H1 (cell line): ENCODE results near the gene PDIA5. TPM values are rescaled to one million over a fixed set of nuclear protein-coding genes. Genes with fewer than 3 reads are reported as not detected.

Experiments
- ASH2L ChIP-seq: fragments of 200-600, 300-600 bp; sonication (generic); IDR thresholded peaks from one replicate; pipeline ENCODE4 v1.7.1; 2017; ENCODE audit warnings: low read length
- ATF2 ChIP-seq: IDR thresholded peaks from 2 replicates; pipeline ENCODE4 v1.6.1; 2012; ENCODE audit warnings: low read length, inconsistent platforms
- EP300 ChIP-seq, 2 experiments: IDR thresholded peaks; 1 replicate in 1 of 2; 2 replicates in 1 of 2; pipeline ENCODE4 v1.6.1; 2011 to 2012; ENCODE audit warnings: low read depth in 2 of 2, low read length in 2 of 2, mild to moderate bottlenecking in 2 of 2, borderline replicate concordance in 1 of 2, inconsistent platforms in 1 of 2, moderate library complexity in 1 of 2
- EZH2 ChIP-seq: fragments of 200-600 bp; sonication (generic); IDR thresholded peaks from 2 replicates; pipeline ENCODE4 v1.7.1; 2012; ENCODE audit warnings: low read depth, mild to moderate bottlenecking, moderate library complexity, low read length, inconsistent platforms; ENCODE audit not compliant: severe bottlenecking
- HDAC6 ChIP-seq: IDR thresholded peaks from one replicate; pipeline ENCODE4 v1.7.1; 2012; ENCODE audit warnings: low read depth, mild to moderate bottlenecking, inconsistent platforms, low read length, moderate library complexity
- POLR2A ChIP-seq, 2 experiments: IDR thresholded peaks; 1 replicate in 1 of 2; 2 replicates in 1 of 2; pipeline ENCODE4 v1.6.1; 2011; ENCODE audit warnings: low read depth in 2 of 2, low read length in 2 of 2, mild to moderate bottlenecking in 2 of 2; ENCODE audit errors: control extremely low read depth in 1 of 2
- TCF12 ChIP-seq: IDR thresholded peaks from 2 replicates; pipeline ENCODE4 v1.6.1; 2011; ENCODE audit warnings: low read depth, mild to moderate bottlenecking, low read length
- polyA plus RNA-seq, 7 experiments: library from polyadenylated mRNA; depleted of rRNA in 3 of 7; stranded (reverse) in 5 of 7; unstranded in 2 of 7; fragments of >200 nt in 5 of 7; fragments of 200-250 nt in 2 of 7; gene quantifications; 1 replicate in 5 of 7; 2 replicates in 1 of 7; 4 replicates in 1 of 7; pipeline versions ENCODE4 v1.2.1 to v1.2.3, GENCODE V29; 2011 to 2013; ENCODE audit warnings: missing spikeins in 2 of 7, mixed read lengths in 2 of 7
- total RNA-seq: library from RNA; stranded (reverse); fragmentation: NEBNext Ultra II Directional; extraction: Animal tissue kit (Norgen Biotek cat#: 25700); gene quantifications from 2 replicates; pipeline ENCODE4 v1.2.1, GENCODE V29; 2021
- TF ChIP-seq, protein P1 (sequence below): fragments of 300-600 bp; sonication (generic); IDR thresholded peaks from 2 replicates; pipeline ENCODE4 v1.7.1; 2012; ENCODE audit warnings: low read length, moderate library complexity, mild to moderate bottlenecking, inconsistent platforms; ENCODE audit not compliant: insufficient replicate concordance

The PDIA5 gene
- total and polyA plus RNA-seq, 2 of the 8 experiments (the other 6 are each of a cell fraction or from before 2014, with no cell fraction given), result 18.2 to 32.8 TPM

DNA sequence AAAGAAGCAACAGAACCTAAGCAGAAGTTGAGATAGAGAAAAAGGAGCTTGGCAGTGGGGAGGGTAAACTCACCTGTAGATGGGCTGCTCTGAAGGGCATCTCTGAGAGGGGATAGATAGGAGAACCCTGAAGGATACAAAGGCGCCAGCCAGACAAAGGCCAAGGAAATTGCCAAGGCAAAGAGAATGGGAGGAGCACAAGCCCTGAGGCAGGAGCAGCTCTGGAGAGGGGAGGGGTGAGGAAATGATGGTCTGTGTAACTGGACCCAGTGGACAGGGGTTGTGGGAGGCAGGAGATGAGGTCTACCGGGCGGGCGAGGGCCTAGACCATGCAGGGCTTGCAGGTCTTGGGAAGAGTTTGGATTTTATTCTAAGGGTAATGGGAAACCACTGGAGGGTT is 2.3 kb upstream of the PDIA5 start (continued):
- TF ChIP-seq, protein P1, sequence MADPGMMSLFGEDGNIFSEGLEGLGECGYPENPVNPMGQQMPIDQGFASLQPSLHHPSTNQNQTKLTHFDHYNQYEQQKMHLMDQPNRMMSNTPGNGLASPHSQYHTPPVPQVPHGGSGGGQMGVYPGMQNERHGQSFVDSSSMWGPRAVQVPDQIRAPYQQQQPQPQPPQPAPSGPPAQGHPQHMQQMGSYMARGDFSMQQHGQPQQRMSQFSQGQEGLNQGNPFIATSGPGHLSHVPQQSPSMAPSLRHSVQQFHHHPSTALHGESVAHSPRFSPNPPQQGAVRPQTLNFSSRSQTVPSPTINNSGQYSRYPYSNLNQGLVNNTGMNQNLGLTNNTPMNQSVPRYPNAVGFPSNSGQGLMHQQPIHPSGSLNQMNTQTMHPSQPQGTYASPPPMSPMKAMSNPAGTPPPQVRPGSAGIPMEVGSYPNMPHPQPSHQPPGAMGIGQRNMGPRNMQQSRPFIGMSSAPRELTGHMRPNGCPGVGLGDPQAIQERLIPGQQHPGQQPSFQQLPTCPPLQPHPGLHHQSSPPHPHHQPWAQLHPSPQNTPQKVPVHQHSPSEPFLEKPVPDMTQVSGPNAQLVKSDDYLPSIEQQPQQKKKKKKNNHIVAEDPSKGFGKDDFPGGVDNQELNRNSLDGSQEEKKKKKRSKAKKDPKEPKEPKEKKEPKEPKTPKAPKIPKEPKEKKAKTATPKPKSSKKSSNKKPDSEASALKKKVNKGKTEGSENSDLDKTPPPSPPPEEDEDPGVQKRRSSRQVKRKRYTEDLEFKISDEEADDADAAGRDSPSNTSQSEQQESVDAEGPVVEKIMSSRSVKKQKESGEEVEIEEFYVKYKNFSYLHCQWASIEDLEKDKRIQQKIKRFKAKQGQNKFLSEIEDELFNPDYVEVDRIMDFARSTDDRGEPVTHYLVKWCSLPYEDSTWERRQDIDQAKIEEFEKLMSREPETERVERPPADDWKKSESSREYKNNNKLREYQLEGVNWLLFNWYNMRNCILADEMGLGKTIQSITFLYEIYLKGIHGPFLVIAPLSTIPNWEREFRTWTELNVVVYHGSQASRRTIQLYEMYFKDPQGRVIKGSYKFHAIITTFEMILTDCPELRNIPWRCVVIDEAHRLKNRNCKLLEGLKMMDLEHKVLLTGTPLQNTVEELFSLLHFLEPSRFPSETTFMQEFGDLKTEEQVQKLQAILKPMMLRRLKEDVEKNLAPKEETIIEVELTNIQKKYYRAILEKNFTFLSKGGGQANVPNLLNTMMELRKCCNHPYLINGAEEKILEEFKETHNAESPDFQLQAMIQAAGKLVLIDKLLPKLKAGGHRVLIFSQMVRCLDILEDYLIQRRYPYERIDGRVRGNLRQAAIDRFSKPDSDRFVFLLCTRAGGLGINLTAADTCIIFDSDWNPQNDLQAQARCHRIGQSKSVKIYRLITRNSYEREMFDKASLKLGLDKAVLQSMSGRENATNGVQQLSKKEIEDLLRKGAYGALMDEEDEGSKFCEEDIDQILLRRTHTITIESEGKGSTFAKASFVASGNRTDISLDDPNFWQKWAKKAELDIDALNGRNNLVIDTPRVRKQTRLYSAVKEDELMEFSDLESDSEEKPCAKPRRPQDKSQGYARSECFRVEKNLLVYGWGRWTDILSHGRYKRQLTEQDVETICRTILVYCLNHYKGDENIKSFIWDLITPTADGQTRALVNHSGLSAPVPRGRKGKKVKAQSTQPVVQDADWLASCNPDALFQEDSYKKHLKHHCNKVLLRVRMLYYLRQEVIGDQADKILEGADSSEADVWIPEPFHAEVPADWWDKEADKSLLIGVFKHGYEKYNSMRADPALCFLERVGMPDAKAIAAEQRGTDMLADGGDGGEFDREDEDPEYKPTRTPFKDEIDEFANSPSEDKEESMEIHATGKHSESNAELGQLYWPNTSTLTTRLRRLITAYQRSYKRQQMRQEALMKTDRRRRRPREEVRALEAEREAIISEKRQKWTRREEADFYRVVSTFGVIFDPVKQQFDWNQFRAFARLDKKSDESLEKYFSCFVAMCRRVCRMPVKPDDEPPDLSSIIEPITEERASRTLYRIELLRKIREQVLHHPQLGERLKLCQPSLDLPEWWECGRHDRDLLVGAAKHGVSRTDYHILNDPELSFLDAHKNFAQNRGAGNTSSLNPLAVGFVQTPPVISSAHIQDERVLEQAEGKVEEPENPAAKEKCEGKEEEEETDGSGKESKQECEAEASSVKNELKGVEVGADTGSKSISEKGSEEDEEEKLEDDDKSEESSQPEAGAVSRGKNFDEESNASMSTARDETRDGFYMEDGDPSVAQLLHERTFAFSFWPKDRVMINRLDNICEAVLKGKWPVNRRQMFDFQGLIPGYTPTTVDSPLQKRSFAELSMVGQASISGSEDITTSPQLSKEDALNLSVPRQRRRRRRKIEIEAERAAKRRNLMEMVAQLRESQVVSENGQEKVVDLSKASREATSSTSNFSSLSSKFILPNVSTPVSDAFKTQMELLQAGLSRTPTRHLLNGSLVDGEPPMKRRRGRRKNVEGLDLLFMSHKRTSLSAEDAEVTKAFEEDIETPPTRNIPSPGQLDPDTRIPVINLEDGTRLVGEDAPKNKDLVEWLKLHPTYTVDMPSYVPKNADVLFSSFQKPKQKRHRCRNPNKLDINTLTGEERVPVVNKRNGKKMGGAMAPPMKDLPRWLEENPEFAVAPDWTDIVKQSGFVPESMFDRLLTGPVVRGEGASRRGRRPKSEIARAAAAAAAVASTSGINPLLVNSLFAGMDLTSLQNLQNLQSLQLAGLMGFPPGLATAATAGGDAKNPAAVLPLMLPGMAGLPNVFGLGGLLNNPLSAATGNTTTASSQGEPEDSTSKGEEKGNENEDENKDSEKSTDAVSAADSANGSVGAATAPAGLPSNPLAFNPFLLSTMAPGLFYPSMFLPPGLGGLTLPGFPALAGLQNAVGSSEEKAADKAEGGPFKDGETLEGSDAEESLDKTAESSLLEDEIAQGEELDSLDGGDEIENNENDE, result no peak
- no peak for TF ChIP-seq EP300 (IDR thresholded peaks at IDR 0.05; ENCODE audit: borderline replicate concordance in 1 of 2, low read depth in 2 of 2, low read length in 2 of 2)
- no peak for TF ChIP-seq HDAC6
- no peak for TF ChIP-seq ASH2L
- no peak for TF ChIP-seq ATF2
- no peak for TF ChIP-seq TCF12
- TF ChIP-seq POLR2A (IDR thresholded peaks at IDR 0.05; ENCODE audit: control extremely low read depth in 1 of 2, low read depth in 2 of 2, low read length in 2 of 2), result no peak
- no peak for TF ChIP-seq EZH2
